GF-D8 (cell line): ENCODE measurements around the gene BAZ2B.

Experiments
- DNase-seq: peaks from one replicate; lab custom pipeline; 2025; lab: John Stamatoyannopoulos, UW

BAZ2B gene

DNA sequence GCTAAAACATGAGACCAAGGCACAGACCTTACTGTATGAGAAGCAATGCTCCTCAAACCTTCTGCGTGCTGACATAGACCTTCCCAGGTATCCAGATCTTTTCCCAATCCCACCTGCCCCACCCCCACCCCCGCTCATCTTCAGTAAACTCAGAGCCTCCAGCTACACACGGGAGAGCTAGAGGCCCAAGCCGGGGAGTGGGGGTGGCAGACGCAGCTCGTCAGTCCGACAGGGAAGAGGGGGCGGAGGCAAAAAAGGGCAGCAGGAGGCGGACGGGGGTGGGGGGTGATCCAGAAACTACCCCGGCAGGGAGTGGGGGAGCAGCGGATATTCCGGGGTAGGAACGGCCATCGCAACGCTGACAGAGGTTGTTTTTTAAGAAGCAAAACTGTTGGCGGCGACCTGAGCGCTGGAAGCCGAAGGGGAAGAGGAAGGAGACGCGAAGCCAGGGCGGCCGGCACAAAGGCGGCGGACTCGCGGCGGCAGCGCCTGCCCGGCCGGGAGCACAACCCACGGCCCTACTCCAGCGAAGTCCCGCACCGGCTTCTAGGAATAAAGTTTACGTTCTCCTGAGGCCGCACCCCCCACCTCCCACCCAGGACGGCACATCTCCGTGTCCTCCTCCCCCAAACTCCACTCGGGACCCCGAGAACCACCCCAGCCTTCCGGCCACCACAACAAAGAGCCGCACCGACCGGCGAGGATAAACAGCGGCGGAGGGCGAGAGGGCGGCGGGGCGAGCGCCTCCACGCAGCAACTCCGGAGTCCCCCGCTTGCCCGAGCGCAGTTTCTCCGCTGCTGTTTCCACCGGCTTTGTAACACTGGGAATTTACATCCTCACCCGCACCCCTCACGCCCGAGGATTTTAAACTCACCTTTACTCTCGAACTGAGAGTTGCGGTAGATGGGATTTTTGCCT lies 722 bp downstream of the BAZ2B start:
- DNase-seq = peak; percentile 78

DNA sequence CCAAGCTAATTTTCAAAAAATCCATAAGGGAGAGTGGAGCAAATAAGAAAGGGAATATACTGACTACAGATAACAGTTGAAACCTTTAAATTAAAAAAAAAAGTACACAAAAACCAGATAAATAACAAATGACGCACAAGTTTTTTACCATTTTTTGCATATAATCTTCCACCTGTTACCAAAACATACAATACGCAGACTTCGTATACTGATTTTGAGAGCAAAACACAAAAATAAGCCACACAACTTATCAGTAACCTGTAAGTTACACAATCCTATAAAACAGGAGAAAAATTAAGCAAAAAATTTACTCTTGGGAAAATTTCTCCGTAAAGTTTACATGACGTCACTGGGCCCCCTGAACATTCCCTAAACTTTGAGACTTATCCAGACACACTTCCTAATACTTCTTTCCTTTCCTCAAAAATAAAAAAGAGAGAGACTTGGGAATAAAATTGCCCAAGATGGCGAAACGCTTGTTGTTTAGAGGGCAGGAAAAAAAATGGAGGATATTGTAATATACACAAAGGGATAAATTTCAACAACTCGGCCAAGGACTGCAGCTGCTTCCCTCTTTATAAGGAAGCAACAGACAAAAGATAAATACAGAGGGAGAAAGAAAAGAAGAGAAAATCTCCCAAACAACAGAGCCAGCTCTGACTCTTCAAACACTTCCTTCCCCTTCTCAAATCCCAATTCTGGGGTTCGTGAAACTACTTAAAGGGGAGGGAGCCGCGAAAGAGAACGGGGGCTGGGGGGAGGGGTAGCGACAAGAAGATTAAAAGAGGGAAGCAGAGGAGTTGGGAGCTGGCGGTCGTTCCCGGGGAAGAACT lies 1.6 kb downstream of the BAZ2B start:
- peak; percentile 72 for DNase-seq

DNA sequence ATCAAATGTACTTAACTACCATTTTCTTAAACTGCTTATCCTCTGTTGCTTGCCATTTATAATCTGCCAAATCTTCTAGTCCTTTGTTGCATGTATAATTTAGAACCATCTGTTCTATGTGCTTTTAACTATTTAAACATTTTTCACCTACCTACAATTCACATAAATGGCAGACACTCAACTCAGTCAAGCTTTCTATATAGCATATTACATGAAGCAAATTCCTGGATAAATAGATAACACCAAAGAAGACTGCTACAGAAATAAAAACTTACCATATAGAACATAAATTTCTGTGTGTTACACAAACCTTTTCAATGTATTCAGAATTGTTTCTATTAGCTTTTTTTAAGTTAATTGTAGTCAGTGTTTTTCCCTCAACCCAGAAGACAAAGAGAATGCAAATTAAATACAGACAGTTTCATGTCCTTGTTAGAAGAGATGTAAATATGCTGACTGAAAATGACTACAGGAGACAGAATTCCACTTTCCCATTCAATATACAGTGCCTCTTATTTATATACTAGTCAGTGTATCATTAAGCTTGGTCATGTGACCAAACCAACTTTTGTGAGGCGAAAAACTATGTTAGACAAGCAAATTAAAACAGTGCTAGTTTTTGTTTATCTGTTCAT lies 2.6 kb downstream of the BAZ2B start:
- no peak for DNase-seq

DNA sequence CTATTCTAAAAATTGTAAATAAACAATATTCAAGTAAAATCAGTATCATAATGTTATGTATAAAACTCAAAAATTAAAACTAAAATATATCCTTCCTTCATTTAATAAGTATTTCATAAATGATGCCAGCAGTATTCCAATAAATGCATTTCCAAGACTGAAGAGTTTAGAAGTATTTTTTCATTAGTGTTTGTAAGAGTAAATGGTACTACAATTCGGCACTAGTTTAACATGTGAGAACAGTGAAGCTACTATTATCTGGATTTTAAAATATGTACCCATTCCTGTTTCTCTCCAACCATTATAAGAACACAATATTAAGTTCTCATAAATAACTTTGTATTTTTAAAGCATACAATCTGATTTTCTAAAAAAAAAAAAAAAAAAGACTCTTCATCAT lies 3.3 kb downstream of the BAZ2B start:
- no peak for DNase-seq

DNA sequence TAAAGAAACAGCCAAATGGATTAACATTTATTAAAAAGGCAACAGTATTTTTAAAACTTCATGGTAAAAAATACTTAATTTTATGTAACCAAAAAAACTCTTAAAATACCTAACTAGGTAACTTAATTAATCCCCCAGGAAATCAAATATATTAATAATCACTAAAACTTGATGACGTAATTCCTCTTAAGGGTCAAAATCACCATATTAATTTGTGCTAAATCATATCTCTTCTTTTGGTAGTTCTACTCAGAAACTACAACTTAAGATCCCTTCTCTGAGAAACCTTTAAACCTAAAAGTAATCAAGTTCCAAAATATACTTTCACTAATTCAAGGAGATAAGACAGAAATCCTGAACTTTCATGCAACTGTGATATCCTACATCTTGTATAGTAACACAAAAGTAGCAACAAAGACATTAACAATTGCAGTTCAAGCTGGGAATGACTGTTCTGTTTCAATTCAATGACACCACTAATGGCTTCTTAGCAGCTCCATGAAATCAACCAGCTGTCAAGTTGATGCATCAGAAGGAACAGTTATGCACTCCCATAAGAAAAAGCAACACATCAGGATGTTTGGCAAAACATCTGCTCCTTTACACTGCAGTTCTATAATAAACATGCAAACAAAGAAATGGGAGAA lies 4.0 kb downstream of the BAZ2B start:
- no peak for DNase-seq

DNA sequence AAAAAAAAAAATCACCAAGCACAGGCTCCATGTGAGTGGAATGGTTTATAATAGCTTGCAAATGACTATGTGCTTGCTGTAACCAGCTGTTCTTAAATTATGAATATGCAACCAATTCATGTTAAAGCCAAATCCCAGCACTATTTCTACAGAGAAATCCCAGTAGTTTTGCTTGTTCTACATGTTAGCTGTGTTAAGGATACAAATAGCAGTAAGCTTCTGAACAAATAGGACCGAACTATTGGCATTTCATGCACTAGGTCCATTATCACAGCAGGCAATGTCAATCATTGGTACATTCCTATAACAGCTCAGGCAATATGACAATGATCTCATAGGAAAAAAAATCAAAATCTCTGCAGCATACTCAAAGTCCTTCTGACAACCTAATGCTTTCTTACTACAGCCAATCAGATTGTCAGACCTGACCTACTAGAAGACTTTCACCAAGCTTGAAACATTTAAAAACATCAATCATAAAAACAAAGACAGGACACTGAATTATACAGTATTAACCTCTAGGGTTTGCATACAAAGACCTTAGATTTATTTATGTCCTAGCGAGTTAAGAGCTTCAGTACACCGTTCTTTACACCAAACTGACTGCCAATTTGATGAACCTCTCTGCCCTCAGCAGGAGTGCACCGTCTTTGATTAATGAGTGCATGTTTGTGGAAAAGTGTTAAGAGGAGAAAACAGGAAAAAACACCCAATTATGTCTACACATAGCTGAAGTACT lies 6.4 kb downstream of the BAZ2B start:
- no peak for DNase-seq

DNA sequence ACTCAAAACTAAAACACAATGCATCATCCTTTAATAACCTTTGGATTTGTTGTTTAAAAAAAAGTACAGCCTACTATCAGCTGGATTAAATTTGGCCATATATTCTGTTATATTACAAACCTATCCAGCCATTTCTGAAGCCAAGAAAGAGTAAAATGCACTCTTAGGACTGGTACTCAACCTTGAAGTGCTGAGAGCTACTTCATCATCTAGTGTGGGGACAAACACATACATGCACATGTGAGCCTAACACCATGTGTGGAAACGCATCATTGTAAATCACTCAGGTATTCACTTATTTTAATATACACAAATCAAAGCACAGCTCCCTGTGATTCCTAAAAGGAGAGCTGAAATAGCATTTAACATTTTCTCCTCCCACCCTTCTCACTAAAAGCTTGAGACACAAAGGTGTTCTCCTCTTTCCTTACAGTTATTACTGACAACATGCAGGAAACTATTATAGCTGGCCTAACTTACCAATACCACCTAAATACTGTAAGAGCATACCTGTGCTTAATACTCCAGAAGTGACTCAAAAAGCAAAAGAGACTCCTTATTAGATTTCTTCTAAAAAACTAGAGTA lies 7.5 kb downstream of the BAZ2B start:
- no peak for DNase-seq

DNA sequence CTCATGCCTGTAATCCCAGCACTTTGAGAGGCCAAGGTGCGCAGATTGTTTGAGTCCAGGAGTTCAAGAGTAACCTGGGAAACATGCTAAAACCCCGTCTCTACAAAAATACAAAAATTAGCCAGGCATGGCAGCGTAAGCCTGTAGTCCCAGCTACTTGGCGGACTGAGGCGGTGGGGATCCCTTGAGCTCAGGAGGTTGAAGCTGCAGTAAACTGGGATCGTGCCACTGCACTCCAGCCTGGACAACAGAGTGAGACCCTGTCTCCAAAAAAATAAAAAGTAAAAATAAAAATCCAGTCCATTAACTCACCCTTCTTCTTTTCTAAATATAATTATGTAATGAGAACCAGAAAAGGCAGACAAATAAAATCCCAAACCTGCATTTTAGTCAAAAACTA lies 8.2 kb downstream of the BAZ2B start:
- no peak for DNase-seq

DNA sequence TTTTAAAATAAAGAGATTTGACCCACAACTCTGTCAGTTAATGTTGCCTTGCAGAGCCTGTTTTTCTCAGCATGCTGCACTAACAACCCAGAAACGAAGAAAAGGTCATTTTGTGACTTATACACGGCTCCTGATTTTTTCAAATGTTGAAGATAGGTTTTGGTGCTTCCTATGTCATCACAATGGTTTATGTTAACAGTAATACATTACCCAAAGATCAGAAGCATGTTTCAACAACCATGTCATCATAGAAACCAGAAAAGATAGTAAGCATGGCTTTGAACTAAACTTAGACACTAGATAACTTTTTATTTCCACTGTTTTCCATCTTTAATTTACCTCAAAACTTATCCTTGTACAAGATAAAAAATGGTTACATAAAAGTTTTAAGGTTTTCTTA lies 10.1 kb downstream of the BAZ2B start:
- no peak for DNase-seq

DNA sequence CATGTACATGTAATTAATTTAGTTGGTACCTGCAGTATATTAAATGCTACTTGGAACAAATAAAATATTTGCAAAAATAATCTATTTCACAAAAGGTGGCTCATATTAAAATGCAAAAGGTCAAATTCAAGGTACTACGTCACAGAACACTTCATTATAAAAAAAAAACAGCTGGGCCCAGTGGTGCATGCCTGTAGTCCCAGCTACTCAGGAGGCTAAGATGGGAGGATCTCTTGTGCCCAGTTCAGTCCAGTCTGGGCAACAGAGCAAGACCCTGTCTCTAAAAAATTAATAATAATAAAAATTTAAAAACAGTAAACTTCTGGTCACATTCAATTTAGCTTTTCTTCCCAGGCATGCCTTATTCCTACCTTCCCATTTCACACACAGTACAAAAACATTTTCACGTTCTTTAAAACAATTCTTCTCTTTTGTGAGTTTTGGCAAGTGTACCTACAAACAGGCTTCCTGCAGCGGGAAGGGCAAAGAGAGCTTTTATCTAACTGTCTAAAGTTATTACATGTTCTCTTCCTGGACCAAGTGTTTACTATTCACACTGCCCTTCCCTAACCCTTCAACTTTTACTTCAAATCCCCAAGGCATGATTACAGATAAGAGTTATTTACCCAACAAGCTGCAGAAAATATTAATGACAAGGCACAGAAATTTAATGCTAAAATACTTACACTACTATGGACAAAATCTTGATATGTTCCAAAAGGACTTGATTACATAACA lies 10.7 kb downstream of the BAZ2B start:
- DNase-seq = no peak

DNA sequence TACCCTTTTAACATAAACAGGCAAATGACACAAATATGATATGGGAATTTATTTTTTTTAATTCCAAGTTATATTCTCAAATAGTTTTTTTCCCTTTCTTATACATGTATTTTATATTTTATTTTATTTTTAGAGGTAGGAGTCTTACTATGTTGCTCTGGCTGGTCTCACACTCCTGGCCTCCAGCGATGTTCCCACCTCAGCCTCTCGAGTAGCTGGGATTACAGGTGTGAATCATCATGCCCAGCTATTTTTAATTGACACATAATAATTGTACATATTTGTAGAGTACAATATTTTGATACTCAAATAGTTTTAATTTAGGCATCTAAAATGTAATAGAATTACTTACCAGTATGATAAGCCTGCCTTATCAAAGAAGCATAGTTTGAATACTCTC lies 12.2 kb downstream of the BAZ2B start:
- no peak for DNase-seq

DNA sequence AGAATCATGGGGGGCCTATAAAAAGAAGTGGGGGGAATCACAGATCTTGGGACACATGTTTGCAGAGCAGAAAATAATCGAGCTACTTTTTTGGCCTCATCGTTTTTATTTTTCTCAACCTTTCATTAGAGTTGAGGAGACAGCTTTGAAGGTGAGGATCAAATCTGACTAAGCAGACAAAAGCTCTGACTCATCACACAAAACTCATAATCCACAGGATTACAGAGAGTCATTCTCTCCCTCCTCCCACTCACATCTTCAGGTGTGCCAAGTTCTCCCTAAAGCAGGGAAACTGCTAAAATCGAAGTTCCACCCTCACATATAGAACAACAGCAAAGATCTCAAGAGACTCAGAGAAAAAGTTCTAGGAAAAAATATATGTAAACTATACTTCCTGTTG lies 15.6 kb downstream of the BAZ2B start:
- DNase-seq = no peak

DNA sequence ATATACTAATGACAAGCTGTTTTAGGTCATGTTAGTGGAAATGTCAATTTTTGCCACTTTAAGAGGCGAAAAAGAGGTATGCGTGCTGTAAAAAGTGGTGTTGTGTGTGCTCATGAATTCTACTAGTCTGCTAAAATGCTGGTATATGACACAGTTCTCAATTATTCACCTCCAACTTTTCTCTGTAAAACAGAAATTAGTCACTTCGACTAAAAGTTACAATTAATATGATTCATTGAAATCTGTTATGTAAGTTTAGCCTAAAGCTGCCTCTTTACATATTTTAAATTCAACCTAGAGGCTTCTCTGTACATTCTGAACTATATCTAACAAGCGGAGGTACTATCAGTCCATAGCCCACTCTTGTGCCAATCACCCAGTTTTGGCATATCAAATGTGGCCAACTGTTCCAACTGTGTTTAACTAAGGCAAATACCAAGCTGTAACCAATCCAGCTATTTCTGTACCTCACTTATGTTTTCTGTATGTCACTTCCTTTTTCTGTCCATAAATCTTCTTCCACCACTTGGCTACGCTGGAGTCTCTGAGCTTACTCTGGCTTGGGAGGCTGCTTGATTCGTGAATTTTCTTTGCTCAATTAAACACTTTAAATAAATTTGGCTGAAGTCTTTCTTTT lies 20.8 kb downstream of the BAZ2B start:
- no peak for DNase-seq

DNA sequence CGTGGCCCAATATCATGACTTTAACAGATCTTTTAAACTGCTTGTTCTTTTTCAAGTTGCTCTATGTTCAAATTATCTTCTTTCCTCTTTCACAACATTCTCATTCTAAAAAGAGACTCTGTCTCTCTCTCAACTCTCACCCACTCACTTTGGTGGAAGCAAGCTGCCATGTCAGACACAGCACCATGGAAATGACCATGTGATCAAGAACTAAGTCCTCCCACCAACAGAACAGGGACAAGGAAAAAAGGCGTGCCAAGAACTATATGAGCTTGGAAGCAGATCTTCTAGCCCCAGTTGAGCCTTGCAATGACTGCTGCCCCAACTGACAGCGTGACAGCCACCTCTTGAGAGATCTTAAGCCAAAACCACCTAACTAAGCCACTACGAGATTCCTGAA lies 23.9 kb downstream of the BAZ2B start:
- DNase-seq = no peak

DNA sequence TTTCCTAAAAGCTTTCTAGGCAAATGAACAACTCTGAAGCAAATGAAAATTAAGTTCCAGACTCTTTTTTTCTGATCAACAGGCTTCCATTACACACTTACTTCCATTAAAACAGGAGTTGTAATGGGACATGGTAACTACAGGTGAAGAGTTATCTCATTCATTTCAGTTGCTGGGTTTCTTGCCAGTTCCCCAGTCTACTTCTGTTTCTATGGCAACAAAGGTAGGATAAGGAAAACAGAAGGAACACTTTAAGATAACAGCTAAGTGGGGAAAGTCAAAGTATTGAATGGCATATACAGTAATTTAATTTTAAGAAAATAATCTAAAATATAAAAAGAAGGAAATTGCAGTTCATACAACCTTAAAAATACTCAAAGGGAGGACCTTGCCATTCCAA lies 25.1 kb downstream of the BAZ2B start:
- DNase-seq = no peak

DNA sequence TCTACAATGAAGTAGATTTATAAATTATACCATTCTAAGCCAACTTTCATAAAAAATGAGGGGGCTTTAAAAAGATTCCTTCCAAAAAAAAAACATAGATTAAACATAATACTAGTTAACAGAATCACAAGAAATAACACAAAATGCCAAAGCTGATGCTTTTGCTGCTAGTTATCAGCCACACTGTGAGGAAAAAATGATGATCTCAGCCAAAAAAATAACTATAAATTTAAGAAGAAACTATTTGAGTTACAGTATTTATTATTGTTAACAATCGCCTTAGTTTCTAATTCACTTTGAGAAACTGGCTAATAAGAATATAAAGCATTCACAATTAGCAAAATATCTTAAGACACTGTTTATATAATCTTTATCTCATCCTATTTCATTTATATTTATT lies 27.1 kb downstream of the BAZ2B start:
- DNase-seq = no peak

DNA sequence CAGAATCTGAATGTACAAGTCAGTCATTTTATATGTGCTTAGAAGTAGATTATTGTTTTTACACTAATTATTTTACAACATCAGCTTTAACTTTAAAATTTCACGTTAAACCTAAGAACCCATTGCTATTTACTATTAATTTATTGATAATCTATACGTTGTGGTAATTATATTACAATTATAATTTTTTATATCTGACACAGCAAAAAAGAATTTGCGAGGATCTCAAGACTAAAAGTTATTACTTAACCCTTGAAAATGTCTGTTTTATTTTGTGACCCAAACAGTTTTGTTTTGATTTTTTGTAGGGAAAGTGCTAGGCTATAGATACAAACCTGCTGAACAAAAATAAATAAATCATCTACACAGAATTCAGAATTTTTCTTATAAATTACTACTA lies 30.3 kb downstream of the BAZ2B start:
- no peak for DNase-seq

DNA sequence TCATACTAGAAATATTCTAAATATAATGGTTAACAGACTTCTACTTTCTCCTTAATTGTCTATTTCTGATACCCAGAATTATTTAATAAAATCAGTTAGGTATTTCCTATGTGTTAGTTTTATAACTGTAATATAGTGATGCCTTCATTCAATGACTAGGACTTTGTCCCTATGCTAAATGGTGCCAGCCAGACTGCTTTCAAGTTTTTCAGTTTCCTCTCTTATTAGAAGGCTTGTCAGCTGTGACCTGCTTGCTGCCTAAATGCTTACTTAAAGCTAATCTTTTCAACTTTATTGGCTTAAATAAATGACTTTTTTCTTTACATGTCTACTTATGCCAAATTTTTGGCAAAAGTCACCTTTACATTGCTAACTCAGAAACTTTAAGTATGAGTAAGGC lies 30.7 kb downstream of the BAZ2B start:
- no peak for DNase-seq

DNA sequence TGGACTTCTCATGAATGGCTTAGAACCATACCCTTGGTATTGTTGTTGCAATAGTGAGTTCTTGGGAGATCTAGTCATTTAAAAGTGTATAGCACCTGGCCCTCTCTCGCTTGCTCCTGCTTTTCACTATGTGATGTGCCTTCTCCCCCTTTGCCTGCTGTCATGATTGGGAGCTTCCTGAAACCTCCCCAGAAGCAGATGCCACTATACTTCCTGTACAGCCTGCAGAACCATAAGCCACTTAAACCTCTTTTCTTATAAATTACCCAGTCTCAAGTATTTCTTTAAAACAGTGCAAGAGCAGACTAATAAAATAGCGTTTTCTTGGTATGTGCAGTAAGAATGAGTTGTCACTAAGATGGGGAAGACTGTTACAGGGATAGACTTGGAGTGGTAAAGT lies 31.6 kb downstream of the BAZ2B start:
- DNase-seq = no peak
